Suprapubic skin (tissue), 4 donors: ENCODE data around the gene LAT. TPM values are rescaled to one million over a fixed set of nuclear protein-coding genes. Genes with fewer than 3 reads are reported as not detected.

Experiments
- DNase-seq, 2 donors: peaks; one replicate each; pipeline ENCODE4 v3.0.0-alpha.2; 2019; ENCODE audit warnings: low spot score in 2 of 2
- H3K27ac ChIP-seq: fragments of 200-600 bp; sonication (generic); one replicate; pipeline ENCODE4 v1.5.1; 2019
- H3K27me3 ChIP-seq: fragments of 200-600 bp; sonication (generic); one replicate; pipeline ENCODE4 v1.5.1; 2019
- H3K36me3 ChIP-seq: fragments of 200-600 bp; sonication (generic); one replicate; pipeline ENCODE4 v1.5.1; 2019
- H3K4me1 ChIP-seq: fragments of 200-600 bp; sonication (generic); one replicate; pipeline ENCODE4 v1.5.1; 2019
- H3K4me3 ChIP-seq: fragments of 200-600 bp; sonication (generic); one replicate; pipeline ENCODE4 v1.5.1; 2019; ENCODE audit warnings: mild to moderate bottlenecking
- H3K9me3 ChIP-seq: fragments of 200-600 bp; sonication (generic); one replicate; pipeline ENCODE4 v1.5.1; 2019
- CTCF ChIP-seq, 2 donors: fragments of 200-600 bp in 1 of 2; fragments of 450-650 bp in 1 of 2; sonication (generic) in 1 of 2; IDR thresholded peaks; one replicate each; pipeline ENCODE4 v1.5.1; 2016 to 2019; ENCODE audit warnings: antibody characterized with exemption in 2 of 2, mild to moderate bottlenecking in 1 of 2, moderate library complexity in 1 of 2
- EP300 ChIP-seq: sonication (generic); formaldehyde crosslinking; IDR thresholded peaks from one replicate; pipeline ENCODE4 v1.6.1; 2017; ENCODE audit warnings: antibody characterized with exemption
- POLR2A ChIP-seq, 2 donors: fragments of 450-650 bp; IDR thresholded peaks; one replicate each; pipeline ENCODE4 v1.6.1; 2017; ENCODE audit warnings: antibody characterized with exemption in 2 of 2, mild to moderate bottlenecking in 2 of 2, moderate library complexity in 2 of 2
- POLR2AphosphoS5 ChIP-seq, 3 donors: sonication (generic); formaldehyde crosslinking; IDR thresholded peaks; one replicate each; pipeline ENCODE4 v1.6.1; 2017; ENCODE audit warnings: antibody characterized with exemption in 3 of 3
- WGBS: methylation state at CpG from one replicate; pipeline ENCODE4 v1.1.5; 2018; 5-methylcytosine and 5-hydroxymethylcytosine counted together
- total RNA-seq, 4 donors: library from RNA; depleted of rRNA; stranded (reverse); fragments of >200 nt; gene quantifications; one replicate each; pipeline ENCODE4 v1.1.0, GENCODE V29; 2016

The LAT gene
- total RNA-seq, 4 donors from 2014 or later = 1.3 to 17.9 (median 9.9) TPM

DNA sequence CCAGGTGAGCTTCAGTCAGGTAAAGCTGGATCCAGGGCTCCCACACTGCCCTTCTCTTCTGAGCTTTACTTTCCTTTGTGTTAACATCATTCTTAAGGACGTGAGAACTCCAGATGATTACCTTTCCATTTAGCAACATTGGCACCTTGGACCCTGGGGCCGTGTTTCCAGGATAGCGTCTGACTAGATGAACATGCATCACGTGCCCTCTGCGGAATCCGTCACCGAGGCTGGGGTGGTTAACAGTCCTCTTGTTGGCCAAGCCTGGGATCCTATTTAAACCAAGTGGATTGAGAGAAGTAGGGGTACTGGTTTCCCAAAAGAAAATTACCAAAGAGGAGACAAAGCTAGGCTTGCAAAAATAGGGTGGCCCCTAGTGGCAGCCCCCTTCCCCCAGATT is 3.9 kb upstream of the LAT start:
- no peak overlapping the region for H3K27ac ChIP-seq
- H3K4me3 ChIP-seq = no peak overlapping the region
- H3K36me3 ChIP-seq = peaks cover 82% of the 10 kb centered on the region
- TF ChIP-seq CTCF (IDR thresholded peaks at IDR 0.05) (no peak), POLR2A (IDR thresholded peaks at IDR 0.05) (no peak), EP300 (no peak), POLR2AphosphoS5 (IDR thresholded peaks at IDR 0.05) (no peak)
- no peak for DNase-seq
- 91% methylated on average over 7 of the region's 7 CpGs for WGBS
- no peaks in the 10 kb centered on the region for H3K9me3 ChIP-seq
- H3K4me1 ChIP-seq = peaks cover 6% of the 10 kb centered on the region
- H3K27me3 ChIP-seq = no peaks in the 10 kb centered on the region

GRCh38 chr16:28981517-28981916 is 3.3 kb upstream of the LAT start:
- no peaks in the 10 kb centered on the region for H3K4me1 ChIP-seq
- TF ChIP-seq POLR2A (IDR thresholded peaks at IDR 0.05) = no peak
- peak in 1 of 2 donors; percentile 37 for TF ChIP-seq CTCF (IDR thresholded peaks at IDR 0.05)
- peaks cover 88% of the 10 kb centered on the region for H3K36me3 ChIP-seq
- H3K27me3 ChIP-seq = no peaks in the 10 kb centered on the region
- H3K4me3 ChIP-seq = no peak overlapping the region
- no peak overlapping the region for H3K27ac ChIP-seq
- 86% methylated on average over 12 of the region's 12 CpGs for WGBS
- no peaks in the 10 kb centered on the region for H3K9me3 ChIP-seq
- no peak for DNase-seq

GRCh38 chr16:28982418-28982817 is 2.4 kb upstream of the LAT start:
- DNase-seq = no peak
- WGBS = 94% methylated on average over 10 of the region's 10 CpGs
- H3K36me3 ChIP-seq = peaks cover 97% of the 10 kb centered on the region
- H3K9me3 ChIP-seq = no peaks in the 10 kb centered on the region
- no peaks in the 10 kb centered on the region for H3K27me3 ChIP-seq
- H3K4me1 ChIP-seq = no peaks in the 10 kb centered on the region
- H3K4me3 ChIP-seq = no peak overlapping the region
- TF ChIP-seq POLR2AphosphoS5 (IDR thresholded peaks at IDR 0.05) (no peak), CTCF (IDR thresholded peaks at IDR 0.05) (no peak), EP300 (no peak), POLR2A (IDR thresholded peaks at IDR 0.05) (no peak)
- no peak overlapping the region for H3K27ac ChIP-seq

- Histone ChIP-seq H3K36me3 (peaks cover 99% of the 10 kb centered on the region), H3K27me3 (no peaks in the 10 kb centered on the region)
Measured at GRCh38 chr16:28982949-28983348, 1.9 kb upstream of the LAT start.

DNA sequence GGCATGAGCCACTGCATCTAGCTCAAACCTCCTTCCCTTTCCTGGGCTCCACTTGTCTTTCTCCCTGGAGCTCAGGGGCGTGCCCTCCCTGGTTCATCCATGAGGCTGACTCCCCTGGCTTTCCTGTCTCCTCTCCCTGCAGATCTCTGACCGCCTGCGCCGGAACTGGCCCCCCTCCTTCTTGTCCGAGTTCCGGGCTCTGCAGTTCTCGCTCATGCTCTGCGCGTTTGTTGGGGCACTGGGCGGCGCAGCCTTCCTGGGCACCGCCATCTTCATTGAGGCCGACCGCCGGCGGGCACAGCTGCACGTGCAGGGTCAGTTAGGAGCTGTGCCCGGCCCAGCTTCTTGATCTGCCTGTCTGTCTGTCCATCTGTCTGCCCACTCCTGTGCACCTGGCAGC is 1.2 kb upstream of the LAT start:
- DNase-seq = no peak
- Histone ChIP-seq H3K27me3 (no peaks in the 10 kb centered on the region), H3K27ac (no peak overlapping the region), H3K9me3 (no peaks in the 10 kb centered on the region), H3K4me1 (no peaks in the 10 kb centered on the region), H3K4me3 (no peak overlapping the region), H3K36me3 (peaks cover 98% of the 10 kb centered on the region)
- 96% methylated on average over 16 of the region's 18 CpGs for WGBS
- TF ChIP-seq CTCF (IDR thresholded peaks at IDR 0.05) = no peak
- TF ChIP-seq POLR2AphosphoS5 (IDR thresholded peaks at IDR 0.05) = no peak
- no peak for TF ChIP-seq EP300
- no peak for TF ChIP-seq POLR2A (IDR thresholded peaks at IDR 0.05)

More at GRCh38 chr16:28982949-28983348, 1.9 kb upstream of the LAT start:
- Histone ChIP-seq H3K9me3 (no peaks in the 10 kb centered on the region), H3K27ac (no peak overlapping the region), H3K4me1 (no peaks in the 10 kb centered on the region), H3K4me3 (no peak overlapping the region)
- WGBS = 95% methylated on average over 11 of the region's 11 CpGs
- TF ChIP-seq CTCF (IDR thresholded peaks at IDR 0.05) = no peak
- DNase-seq = no peak
